ENCODE results near the gene MFSD6. TPM values are rescaled to one million over a fixed set of nuclear protein-coding genes. Genes with fewer than 3 reads are reported as not detected.

Gene MFSD6
- polyA plus RNA-seq, 2 of the 4 experiments (the other 2 are of a cell fraction): 14.3 to 41.3 TPM

- ChIA-PET POLR2A (no interaction called here), CTCF (interaction anchor here (0.9 to 1.2 kb wide), 2 partner anchors 8 to 74 kb away, joined by 3 to 4 read pairs; no protein-coding TSS in a partner anchor)
- no peak overlapping the region for H3K4me2 ChIP-seq
- WGBS (ENCODE audit: missing lambda C conversion rate): 89% methylated on average over 4 of the region's 4 CpGs
- no peak overlapping the region for H3K27ac ChIP-seq
- no peak overlapping the region for H3K4me3 ChIP-seq
- no peak for FAIRE-seq
- H3K9me3 ChIP-seq: 0 out of 3 replicates have a peak, but pooled peaks cover 3% of the 10 kb centered on the region
- H3K4me1 ChIP-seq: peaks cover 23% of the 10 kb centered on the region
- no peak for ATAC-seq
- TF ChIP-seq RFX5 (IDR thresholded peaks at IDR 0.05) (no peak), HEYL (CRISPR knock-in tag; IDR thresholded peaks at IDR 0.05) (no peak), FOSB (CRISPR knock-in tag; IDR thresholded peaks at IDR 0.05) (no peak), FOSL2 (IDR thresholded peaks at IDR 0.05) (no peak), FOSL2 (CRISPR knock-in tag; IDR thresholded peaks at IDR 0.05) (no peak), JUN (IDR thresholded peaks at IDR 0.05) (no peak), SREBF2 (IDR thresholded peaks at IDR 0.05) (no peak), ZFP36 (IDR thresholded peaks at IDR 0.05; ENCODE audit: borderline replicate concordance, partially characterized antibody) (no peak), RCOR1 (IDR thresholded peaks at IDR 0.05; ENCODE audit: low read depth, low read length) (no peak)
- TF ChIP-seq, protein P1, sequence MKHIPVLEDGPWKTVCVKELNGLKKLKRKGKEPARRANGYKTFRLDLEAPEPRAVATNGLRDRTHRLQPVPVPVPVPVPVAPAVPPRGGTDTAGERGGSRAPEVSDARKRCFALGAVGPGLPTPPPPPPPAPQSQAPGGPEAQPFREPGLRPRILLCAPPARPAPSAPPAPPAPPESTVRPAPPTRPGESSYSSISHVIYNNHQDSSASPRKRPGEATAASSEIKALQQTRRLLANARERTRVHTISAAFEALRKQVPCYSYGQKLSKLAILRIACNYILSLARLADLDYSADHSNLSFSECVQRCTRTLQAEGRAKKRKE (CRISPR knock-in tag; IDR thresholded peaks at IDR 0.05; ENCODE audit: low read depth): no peak
- no peak for DNase-seq (ENCODE audit: low read depth in 1 of 2, low spot score in 1 of 2)
These were observed 1.4 kb upstream of the MFSD6 start for GRCh38 chr2:190406805-190407204.

- Histone ChIP-seq H3K4me1 (peaks cover 28% of the 10 kb centered on the region), H3K27ac (peak overlapping the region; percentile 90 to 98; a peak in 5 of 6 replicates), H3K4me3 (peak overlapping the region; percentile 84), H3K4me2 (peak overlapping the region; percentile 86), H3K9me3 (0 out of 3 replicates have a peak, but pooled peaks cover 3% of the 10 kb centered on the region)
- POLR2A ChIA-PET: no interaction called here
- ATAC-seq: no peak
- 84% methylated on average over 11 of the region's 11 CpGs for WGBS (ENCODE audit: missing lambda C conversion rate)
- DNase-seq (ENCODE audit: low read depth in 1 of 2, low spot score in 1 of 2): peak in 1 of 2 experiments; percentile 24
- FAIRE-seq: no peak
- CTCF ChIA-PET: interaction anchor here (1.0 to 1.2 kb wide), 2 partner anchors 64 to 74 kb away, joined by 3 to 4 read pairs; partner anchors contain the start of gene INPP1
- TF ChIP-seq TP53 (CRISPR knock-in tag; IDR thresholded peaks at IDR 0.05): no peak
- TF ChIP-seq FOXS1 (CRISPR knock-in tag; IDR thresholded peaks at IDR 0.05): no peak
- no peak for TF ChIP-seq E2F6 (IDR thresholded peaks at IDR 0.05; ENCODE audit: borderline replicate concordance, low read depth)
- TF ChIP-seq CHD4 (IDR thresholded peaks at IDR 0.05; ENCODE audit: borderline replicate concordance): no peak
- TF ChIP-seq, protein P2, sequence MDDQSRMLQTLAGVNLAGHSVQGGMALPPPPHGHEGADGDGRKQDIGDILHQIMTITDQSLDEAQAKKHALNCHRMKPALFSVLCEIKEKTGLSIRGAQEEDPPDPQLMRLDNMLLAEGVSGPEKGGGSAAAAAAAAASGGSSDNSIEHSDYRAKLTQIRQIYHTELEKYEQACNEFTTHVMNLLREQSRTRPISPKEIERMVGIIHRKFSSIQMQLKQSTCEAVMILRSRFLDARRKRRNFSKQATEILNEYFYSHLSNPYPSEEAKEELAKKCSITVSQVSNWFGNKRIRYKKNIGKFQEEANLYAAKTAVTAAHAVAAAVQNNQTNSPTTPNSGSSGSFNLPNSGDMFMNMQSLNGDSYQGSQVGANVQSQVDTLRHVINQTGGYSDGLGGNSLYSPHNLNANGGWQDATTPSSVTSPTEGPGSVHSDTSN (IDR thresholded peaks at IDR 0.05): no peak
- no peak for TF ChIP-seq EHMT2 (IDR thresholded peaks at IDR 0.05; ENCODE audit: low read depth)
- TF ChIP-seq HDAC2 (IDR thresholded peaks at IDR 0.05): no peak
These were observed 901 bp upstream of the MFSD6 start for GRCh38 chr2:190407246-190407661.

DNA sequence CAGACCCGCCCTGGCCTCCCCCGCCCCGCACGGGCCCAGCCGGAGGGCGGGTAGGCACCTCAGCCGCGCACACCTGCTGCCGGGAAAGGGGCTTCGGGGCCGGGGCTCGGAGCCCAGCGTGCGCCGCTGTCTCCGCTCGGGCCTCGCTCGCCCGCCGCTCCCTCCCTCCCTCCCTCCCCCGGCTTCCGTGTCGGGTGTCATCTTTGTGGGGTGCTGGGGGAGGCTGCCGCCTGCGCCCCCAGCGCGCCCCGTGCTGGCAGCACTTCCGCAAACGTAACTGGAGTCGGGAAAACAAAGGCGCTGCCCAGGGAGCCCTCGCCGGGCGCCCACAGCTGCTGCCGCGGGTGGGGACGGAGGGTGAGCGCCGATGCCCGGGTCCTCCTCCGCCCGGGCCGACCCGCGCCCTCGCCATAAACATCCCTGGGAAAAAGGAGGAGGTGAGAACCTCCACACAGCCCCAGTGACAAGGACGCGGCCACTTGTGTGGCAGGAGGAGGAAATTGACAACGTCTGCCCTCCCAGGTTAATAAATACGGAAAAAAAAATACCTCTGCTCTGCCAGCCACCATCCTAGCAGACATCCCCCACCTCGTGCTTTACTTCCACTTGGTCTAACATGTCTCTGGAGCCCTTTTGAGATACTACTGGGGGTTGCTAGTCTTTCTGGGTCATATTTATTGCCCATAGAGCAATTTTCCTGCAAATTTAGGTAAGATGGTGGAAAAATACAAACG lies 550 bp downstream of the MFSD6 start:
- FAIRE-seq (no peak), ATAC-seq (peak; percentile 72 to 79), DNase-seq (ENCODE audit: low read depth in 1 of 2, low spot score in 1 of 2) (peak; percentile 33 to 53)
- TF ChIP-seq JUN (IDR thresholded peaks at IDR 0.05) (peak in 1 of 2 experiments; percentile 41; a peak in 2 of 5 replicates), POLR2A (IDR thresholded peaks at IDR 0.05; ENCODE audit: low read length) (peak; percentile 9; the same call in 1 of the 2 replicates), KDM5A (IDR thresholded peaks at IDR 0.05) (no peak), CTCF (IDR thresholded peaks at IDR 0.05) (peak; percentile 12; the same call in 1 of the 3 replicates), PHF8 (IDR thresholded peaks at IDR 0.05; ENCODE audit: borderline replicate concordance, low read depth) (0 out of 2 replicates have a peak, but pooled peaks have one; percentile 19), TFCP2L1 (CRISPR knock-in tag; IDR thresholded peaks at IDR 0.05) (no peak), HDAC2 (IDR thresholded peaks at IDR 0.05) (no peak)
- TF ChIP-seq, protein P3, sequence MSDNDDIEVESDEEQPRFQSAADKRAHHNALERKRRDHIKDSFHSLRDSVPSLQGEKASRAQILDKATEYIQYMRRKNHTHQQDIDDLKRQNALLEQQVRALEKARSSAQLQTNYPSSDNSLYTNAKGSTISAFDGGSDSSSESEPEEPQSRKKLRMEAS (IDR thresholded peaks at IDR 0.05): peak; percentile 42; the same call in 1 of the 2 replicates
- H3K4me1 ChIP-seq: peaks cover 31% of the 10 kb centered on the region
- ChIA-PET POLR2A (no interaction called here), CTCF (no interaction called here)
- H3K27ac ChIP-seq: peak overlapping the region; percentile 90 to 98
- H3K4me2 ChIP-seq: peak overlapping the region; percentile 86
- H3K4me3 ChIP-seq: peak overlapping the region; percentile 84
- no peaks in the 10 kb centered on the region for H3K9me3 ChIP-seq
- under 1% methylated on average over 7 of the region's 54 CpGs for WGBS (ENCODE audit: missing lambda C conversion rate)
